Measurements from ENCODE around the gene LCN12.
A peak's percentile ranks its signal among the peaks of the same experiment; 100 is the strongest.

LCN12 gene

GRCh38 chr9:136974817-136975535 lies 22.9 kb downstream of the LCN12 start:
- DNase-seq, result no peak

- DNase-seq, result peak; percentile 65
These were observed 23.6 kb downstream of the LCN12 start for GRCh38 chr9:136975644-136976043.

GRCh38 chr9:136977223-136977622 lies 25.1 kb downstream of the LCN12 start, which contains the start of gene PTGDS:
Gene PTGDS, plus strand, starts transcription at chr9:136977504. Its CDS starts 75 bp downstream, at chr9:136977579.
- DNase-seq, result no peak

GRCh38 chr9:136977649-136978072 lies 25.6 kb downstream of the LCN12 start:
- no peak for DNase-seq

GRCh38 chr9:136978073-136978864 lies 26.2 kb downstream of the LCN12 start:
- peak; percentile 68 for DNase-seq

DNA sequence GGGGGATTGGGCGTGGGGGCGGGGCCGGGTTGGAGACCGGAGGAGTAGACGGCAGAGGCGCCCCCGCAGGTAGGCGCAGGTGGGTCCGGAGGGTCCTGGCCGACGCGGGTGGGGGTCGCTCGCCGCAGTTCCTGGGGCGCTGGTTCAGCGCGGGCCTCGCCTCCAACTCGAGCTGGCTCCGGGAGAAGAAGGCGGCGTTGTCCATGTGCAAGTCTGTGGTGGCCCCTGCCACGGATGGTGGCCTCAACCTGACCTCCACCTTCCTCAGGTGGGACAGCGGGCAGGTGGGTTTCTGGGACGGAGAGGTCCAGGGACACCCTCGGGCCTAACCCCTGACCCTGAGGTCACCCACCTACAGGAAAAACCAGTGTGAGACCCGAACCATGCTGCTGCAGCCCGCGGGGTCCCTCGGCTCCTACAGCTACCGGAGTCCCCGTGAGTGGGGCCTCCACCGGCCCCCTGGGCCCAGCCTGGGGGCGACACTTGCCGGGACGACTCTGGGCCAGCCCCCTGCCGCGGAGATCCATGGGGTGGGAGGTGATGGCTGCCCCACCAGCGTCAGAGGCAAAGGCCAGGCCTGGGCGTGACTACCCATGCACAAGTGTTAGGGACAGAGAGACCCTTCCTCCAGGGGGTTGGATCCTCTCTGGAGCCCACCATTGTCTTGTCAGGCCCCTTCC lies 26.9 kb downstream of the LCN12 start:
- DNase-seq, result no peak

DNA sequence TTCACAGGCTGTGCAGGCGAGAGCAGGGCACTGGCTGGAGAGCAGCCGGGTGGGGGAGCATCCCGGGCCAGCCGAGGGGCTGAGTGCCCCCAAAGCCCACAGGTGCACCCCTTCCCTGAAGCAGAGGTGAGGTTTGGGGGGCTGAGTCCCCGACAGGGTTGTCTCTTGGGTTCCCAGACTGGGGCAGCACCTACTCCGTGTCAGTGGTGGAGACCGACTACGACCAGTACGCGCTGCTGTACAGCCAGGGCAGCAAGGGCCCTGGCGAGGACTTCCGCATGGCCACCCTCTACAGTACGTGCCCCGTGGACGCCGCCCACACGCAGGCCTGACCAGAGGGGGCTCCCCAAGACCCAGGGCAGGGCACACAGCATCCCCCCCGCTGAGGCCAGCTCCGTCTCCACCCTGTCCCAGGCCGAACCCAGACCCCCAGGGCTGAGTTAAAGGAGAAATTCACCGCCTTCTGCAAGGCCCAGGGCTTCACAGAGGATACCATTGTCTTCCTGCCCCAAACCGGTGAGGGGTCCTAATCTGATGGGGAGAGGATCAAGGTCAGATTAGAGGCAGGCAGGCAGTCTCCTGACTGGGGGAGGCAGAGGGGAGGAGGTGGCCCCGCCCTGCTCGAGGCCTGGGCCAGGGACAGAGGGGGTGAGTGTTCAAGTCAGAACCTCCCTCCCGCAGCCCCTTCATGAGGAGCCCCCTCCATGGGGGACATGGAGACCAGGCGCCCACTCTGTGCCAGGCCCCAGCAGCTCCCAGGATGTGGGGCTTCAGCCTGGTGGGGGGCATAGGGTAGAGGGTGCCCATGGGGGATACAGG lies 27.9 kb downstream of the LCN12 start:
- no peak for DNase-seq

- DNase-seq, result no peak
These were observed 28.8 kb downstream of the LCN12 start for GRCh38 chr9:136980669-136981478.

DNA sequence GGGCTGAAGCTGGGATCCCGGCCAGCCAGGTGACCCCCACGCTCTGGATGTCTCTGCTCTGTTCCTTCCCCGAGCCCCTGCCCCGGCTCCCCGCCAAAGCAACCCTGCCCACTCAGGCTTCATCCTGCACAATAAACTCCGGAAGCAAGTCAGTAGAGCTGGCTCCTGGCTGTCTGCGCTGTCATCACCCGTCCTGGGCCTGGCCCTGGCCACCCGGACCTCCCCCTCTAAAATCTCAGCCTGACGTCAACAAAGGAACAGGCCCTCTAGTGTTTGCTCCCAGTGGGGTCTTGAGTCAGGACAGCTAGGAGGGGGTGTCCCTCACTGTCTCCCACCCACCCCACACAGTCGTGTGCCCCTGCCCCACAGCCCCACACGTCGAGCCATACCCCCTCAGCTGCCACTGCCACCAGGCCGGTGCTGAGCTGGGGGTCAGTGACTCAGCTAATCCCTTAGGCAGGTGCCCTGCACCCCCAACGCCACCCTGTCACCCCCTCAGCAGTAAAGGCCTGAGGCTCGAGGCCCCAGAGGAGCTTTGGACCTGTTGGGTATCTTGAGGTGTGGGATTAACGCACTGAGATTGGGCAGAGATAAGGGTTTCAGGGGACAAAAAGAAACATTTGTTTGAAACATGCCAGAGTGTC lies 29.6 kb downstream of the LCN12 start:
- no peak for DNase-seq

- no peak for DNase-seq
These were observed 30.4 kb downstream of the LCN12 start, which contains the start of gene LCNL1 for GRCh38 chr9:136982232-136983051. Gene LCNL1, plus strand, starts transcription at chr9:136982993. Its CDS starts 594 bp downstream, at chr9:136983587.

- DNase-seq, result no peak
These were observed 31.1 kb downstream of the LCN12 start for GRCh38 chr9:136983167-136983566.

DNA sequence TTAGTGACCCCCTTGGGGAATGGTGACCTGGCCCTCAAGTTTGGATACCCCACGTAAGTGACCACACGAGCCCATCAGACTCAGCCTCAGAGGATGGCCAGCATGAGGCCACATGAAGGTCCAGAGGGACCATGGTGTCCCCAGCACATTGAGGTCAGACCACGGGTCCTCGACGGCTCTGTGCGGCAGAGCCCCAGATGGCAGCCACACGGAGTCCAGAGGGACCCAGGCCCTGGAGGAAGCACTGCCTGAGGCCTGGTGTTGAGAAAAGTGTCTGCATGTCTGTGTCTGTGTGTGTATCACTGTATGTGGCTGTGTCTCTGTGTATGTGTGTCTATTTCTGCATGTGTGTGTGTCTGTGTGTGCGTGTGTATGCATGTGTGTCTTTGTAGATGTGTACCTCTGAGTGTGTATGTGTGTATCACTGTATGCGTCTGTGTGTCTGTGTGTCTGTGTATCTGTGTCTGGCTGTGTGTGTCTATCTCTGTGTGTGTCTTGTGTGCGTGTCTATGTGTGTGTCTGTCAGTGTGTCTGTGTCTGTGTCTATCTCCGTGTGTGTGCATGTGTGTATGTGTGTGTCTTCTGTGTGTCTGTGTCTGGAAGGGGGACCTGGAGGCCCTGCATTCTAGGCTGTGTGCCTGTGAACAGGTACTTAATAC lies 31.7 kb downstream of the LCN12 start:
- DNase-seq, result no peak

DNA sequence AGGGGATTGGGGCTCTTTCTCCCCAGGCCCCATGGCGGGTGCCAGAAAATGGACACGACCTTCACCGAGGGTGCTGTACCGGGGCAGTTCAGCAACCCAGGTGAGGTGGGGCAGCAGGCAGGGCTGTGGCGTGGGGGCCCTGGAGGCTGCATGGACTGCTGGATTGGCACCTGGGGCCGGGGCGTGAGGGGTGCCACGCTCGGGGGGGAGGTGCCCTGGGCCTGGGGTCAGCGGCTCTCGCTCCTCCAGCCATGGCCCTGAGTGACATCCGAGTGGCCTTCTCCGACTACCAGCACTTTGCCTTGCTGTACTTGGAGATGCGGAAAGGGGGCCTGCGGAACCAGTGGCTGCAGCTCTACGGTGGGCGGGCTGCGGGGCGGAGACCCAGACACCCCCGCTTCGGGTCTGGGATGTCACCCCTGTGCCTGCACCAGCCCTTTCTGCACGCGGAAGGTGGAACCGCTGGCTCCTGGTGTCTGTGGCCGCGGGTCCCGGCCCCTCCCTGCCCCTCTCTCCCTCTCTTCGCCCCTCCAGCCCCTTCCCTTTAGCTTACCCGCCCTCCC lies 32.5 kb downstream of the LCN12 start:
- DNase-seq, result no peak

DNA sequence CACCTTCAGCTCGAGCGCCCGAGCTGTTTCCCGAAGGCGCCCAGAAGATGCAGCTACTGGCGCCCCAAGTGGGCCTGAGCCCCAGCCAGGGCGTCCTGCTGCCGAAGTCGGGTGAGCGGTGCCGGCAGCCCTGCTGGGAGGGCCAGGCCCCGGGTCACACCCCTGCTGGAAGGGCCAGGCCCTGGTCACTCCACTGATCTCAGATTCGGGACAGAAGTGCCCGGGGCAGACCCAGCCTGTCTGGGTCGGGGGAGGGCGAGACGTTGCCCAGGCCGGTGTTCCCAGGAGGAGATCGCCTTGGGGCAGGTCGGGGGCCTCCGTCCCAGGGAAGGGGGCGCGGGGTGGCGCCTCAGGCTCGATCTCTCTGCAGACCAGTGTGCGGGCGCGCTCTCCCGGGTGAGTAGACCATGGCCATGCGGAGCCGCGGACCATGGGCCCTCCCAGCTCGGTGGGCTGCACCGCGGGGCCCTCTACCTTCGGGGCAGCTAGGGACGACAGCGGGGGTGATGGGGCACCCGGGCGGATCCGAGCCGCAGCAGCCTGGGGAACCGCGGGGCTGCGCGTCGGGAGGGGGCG lies 33.0 kb downstream of the LCN12 start:
- no peak for DNase-seq

DNA sequence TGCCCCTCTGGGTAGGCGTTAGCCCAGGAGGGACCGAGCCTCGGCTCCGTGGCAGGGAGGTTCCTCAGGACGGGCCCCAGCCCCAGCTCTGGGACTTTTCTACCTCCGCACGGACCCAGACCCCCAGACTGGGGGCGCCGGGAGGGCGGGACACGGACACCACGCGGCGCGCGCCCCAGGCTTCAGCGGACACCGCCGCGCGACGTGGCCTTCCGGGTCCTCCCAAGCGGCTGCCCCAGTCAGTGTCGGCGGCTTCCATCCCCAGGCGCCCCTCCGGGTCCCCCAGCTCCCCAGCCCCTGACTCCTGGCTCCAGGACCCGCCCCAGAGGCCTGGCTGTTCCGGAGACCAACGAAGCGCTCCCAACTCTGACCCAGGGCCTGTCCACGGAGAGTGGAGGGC lies 33.8 kb downstream of the LCN12 start:
- no peak for DNase-seq

- no peak for DNase-seq
These were observed 36.8 kb downstream of the LCN12 start for GRCh38 chr9:136988872-136989271.

- no peak for DNase-seq
These were observed 38.3 kb downstream of the LCN12 start for GRCh38 chr9:136990242-136990911.
